Keratinocyte (primary cell): Measurements from ENCODE around the gene ATP8A2. TPM values are rescaled to one million over a fixed set of nuclear protein-coding genes. Genes with fewer than 3 reads are reported as not detected.

Experiments
- DNase-seq: peaks from one replicate; pipeline ENCODE4 v3.0.0-alpha.2; 2011; ENCODE audit warnings: low read depth, missing footprints, low spot score
- FAIRE-seq: peaks from 2 replicates; lab custom pipeline; 2011; peaks lifted over from hg19 to GRCh38; lab: Jason Lieb, UNC
- H2AFZ ChIP-seq: 2 replicates; pipeline ENCODE4 v1.6.0; 2012; ENCODE audit warnings: low read length, control low read depth, inconsistent platforms; ENCODE audit not compliant: control insufficient read depth
- H3K27ac ChIP-seq: 2 replicates; pipeline ENCODE4 v1.5.1; 2011; ENCODE audit warnings: low read length; ENCODE audit not compliant: control insufficient read depth, insufficient read depth
- H3K27me3 ChIP-seq: 3 replicates; pipeline ENCODE4 v1.6.0; 2011; ENCODE audit warnings: low read length; ENCODE audit not compliant: control insufficient read depth, insufficient read depth; ENCODE audit errors: extremely low read depth
- H3K36me3 ChIP-seq, 2 experiments: 2 replicates in 1 of 2; 3 replicates in 1 of 2; pipeline ENCODE4 v1.5.1; 2011; ENCODE audit warnings: low read length in 2 of 2, mild to moderate bottlenecking in 1 of 2; ENCODE audit not compliant: control insufficient read depth in 2 of 2, insufficient read depth in 2 of 2; ENCODE audit errors: extremely low read depth in 1 of 2
- H3K4me1 ChIP-seq: 3 replicates; pipeline ENCODE4 v1.5.1; 2011; ENCODE audit warnings: low read length; ENCODE audit not compliant: control insufficient read depth, insufficient read depth; ENCODE audit errors: extremely low read depth
- H3K4me2 ChIP-seq: 3 replicates; pipeline ENCODE4 v1.6.0; 2011; ENCODE audit warnings: low read depth, low read length; ENCODE audit not compliant: control insufficient read depth, insufficient read depth; ENCODE audit errors: extremely low read depth
- H3K4me3 ChIP-seq, 3 experiments: fragments of 200-600 bp in 1 of 3; sonication (generic) in 1 of 3; 2 replicates in 2 of 3; 3 replicates in 1 of 3; pipeline ENCODE4 v1.5.1; 2011 to 2016; ENCODE audit warnings: low read length in 3 of 3, mild to moderate bottlenecking in 3 of 3, control low read depth in 2 of 3, inconsistent platforms in 1 of 3, low read depth in 1 of 3, mixed read lengths in 1 of 3, mixed run types in 1 of 3, moderate library complexity in 1 of 3; ENCODE audit not compliant: control insufficient read depth in 2 of 3, insufficient read depth in 2 of 3; ENCODE audit errors: extremely low read depth in 1 of 3
- H3K79me2 ChIP-seq: 2 replicates; pipeline ENCODE4 v1.6.0; 2012; ENCODE audit warnings: low read length; ENCODE audit not compliant: control insufficient read depth, insufficient read depth
- H3K9ac ChIP-seq: 3 replicates; pipeline ENCODE4 v1.6.0; 2011; ENCODE audit warnings: low read length; ENCODE audit not compliant: control insufficient read depth, insufficient read depth; ENCODE audit errors: extremely low read depth
- H3K9me1 ChIP-seq: 3 replicates; pipeline ENCODE4 v1.6.0; 2011; ENCODE audit warnings: low read length; ENCODE audit not compliant: control insufficient read depth, insufficient read depth; ENCODE audit errors: extremely low read depth
- H3K9me3 ChIP-seq: 2 replicates; pipeline ENCODE4 v1.5.1; 2012; ENCODE audit warnings: low read depth, low read length; ENCODE audit not compliant: control insufficient read depth
- H4K20me1 ChIP-seq: 3 replicates; pipeline ENCODE4 v1.6.0; 2011; ENCODE audit warnings: low read length; ENCODE audit not compliant: control insufficient read depth, insufficient read depth; ENCODE audit errors: extremely low read depth
- CTCF ChIP-seq, 3 experiments: IDR thresholded peaks in 1 of 3; conservative IDR thresholded peaks in 1 of 3; optimal IDR thresholded peaks in 1 of 3; 2 replicates in 2 of 3; 3 replicates in 1 of 3; pipeline versions ENCODE3 to v1.5.1; 2011; ENCODE audit warnings: low read length in 3 of 3, mild to moderate bottlenecking in 3 of 3, moderate library complexity in 2 of 3, control low read depth in 1 of 3, inconsistent platforms in 1 of 3; ENCODE audit not compliant: insufficient read depth in 2 of 3; ENCODE audit errors: extremely low read depth in 1 of 3
- EZH2 ChIP-seq: IDR thresholded peaks from one replicate; pipeline ENCODE4 v1.6.1; 2012; ENCODE audit warnings: inconsistent platforms, mild to moderate bottlenecking, low read length, moderate library complexity
- dilution Hi-C: fragments of 300-500 bp; cut with MboI; formaldehyde crosslinking; loops from one replicate; pipeline ENCODE4 v1.7.0; 2020; ENCODE audit warnings: low sequenced_read_pairs; ENCODE audit not compliant: extremely low pct_ligation_motif_present
- polyA plus RNA-seq, 5 experiments: library from polyadenylated mRNA; depleted of rRNA in 3 of 5; stranded (reverse) in 3 of 5; stranded (forward) in 1 of 5; unstranded in 1 of 5; fragments of >200 nt; gene quantifications; 1 replicate in 1 of 5; 2 replicates in 3 of 5; 3 replicates in 1 of 5; pipeline versions ENCODE4 v1.2.1 to v1.2.3, GENCODE V29; 2011 to 2012; ENCODE audit warnings: missing spikeins in 2 of 5, low read depth in 1 of 5, low replicate concordance in 1 of 5

The ATP8A2 gene
- polyA plus RNA-seq, 1 donor (not counting 4 experiments of a cell fraction or from before 2014, with no cell fraction given), result 0.16 TPM

- no peaks in the 10 kb centered on the region for H3K79me2 ChIP-seq
- dilution Hi-C loops, result no loop called here
- FAIRE-seq (no peak), DNase-seq (no peak)
- peaks cover 3% of the 10 kb centered on the region for H3K27me3 ChIP-seq
- H3K9me3 ChIP-seq, result no peaks in the 10 kb centered on the region
- TF ChIP-seq EZH2 (no peak), CTCF (optimal IDR thresholded peaks at IDR 0.05 in 1 of 3, IDR thresholded peaks at IDR 0.05 in 1 of 3, conservative IDR thresholded peaks at IDR 0.05 in 1 of 3; ENCODE audit: extremely low read depth in 1 of 3, insufficient read depth in 2 of 3, low read length in 3 of 3) (no peak)
- no peaks in the 10 kb centered on the region for H3K9me1 ChIP-seq
- H2AFZ ChIP-seq, result peak overlapping the region; percentile 70
- H3K9ac ChIP-seq, result no peak overlapping the region
- no peaks in the 10 kb centered on the region for H3K4me1 ChIP-seq
- no peak overlapping the region for H3K4me3 ChIP-seq
- peak overlapping the region; percentile 27 for H3K4me2 ChIP-seq
- no peak overlapping the region for H3K27ac ChIP-seq
- no peaks in the 10 kb centered on the region for H4K20me1 ChIP-seq
- H3K36me3 ChIP-seq, result no peaks in the 10 kb centered on the region
Observed at GRCh38 chr13:26011996-26012821, 640.4 kb downstream of the ATP8A2 start.

GRCh38 chr13:26012995-26013394 lies 641.2 kb downstream of the ATP8A2 start:
- Histone ChIP-seq H3K9me1 (no peaks in the 10 kb centered on the region), H3K27me3 (peaks cover 3% of the 10 kb centered on the region), H3K27ac (no peak overlapping the region), H3K36me3 (no peaks in the 10 kb centered on the region), H3K4me2 (no peak overlapping the region), H3K9ac (no peak overlapping the region), H3K4me3 (no peak overlapping the region), H3K9me3 (no peaks in the 10 kb centered on the region), H4K20me1 (no peaks in the 10 kb centered on the region), H3K79me2 (no peaks in the 10 kb centered on the region), H3K4me1 (no peaks in the 10 kb centered on the region), H2AFZ (no peak overlapping the region)
- FAIRE-seq, result no peak
- dilution Hi-C loops, result no loop called here
- no peak for DNase-seq
- TF ChIP-seq EZH2 (no peak), CTCF (optimal IDR thresholded peaks at IDR 0.05 in 1 of 3, IDR thresholded peaks at IDR 0.05 in 1 of 3, conservative IDR thresholded peaks at IDR 0.05 in 1 of 3; ENCODE audit: extremely low read depth in 1 of 3, insufficient read depth in 2 of 3, low read length in 3 of 3) (no peak)
